Omental fat pad (tissue), 4 donors: ENCODE results near the gene GNPTAB. TPM values are rescaled to one million over a fixed set of nuclear protein-coding genes. Genes with fewer than 3 reads are reported as not detected.
"Not testable (repeated sequence)": the region's sequence is repeated elsewhere in the genome, so short reads cannot be mapped to it uniquely, and the experiment has no call there.

Source experiments
- ATAC-seq: fragments of 150-250 bp; one replicate; pipeline ENCODE4 v1.9.1; 2016; ENCODE audit warnings: mild to moderate bottlenecking, moderate library complexity; ENCODE audit not compliant: low FRiP score
- DNase-seq: peaks from one replicate; pipeline ENCODE4 v3.0.0-alpha.2; 2019; ENCODE audit warnings: low spot score
- total RNA-seq, 4 donors: library from RNA; depleted of rRNA; stranded (reverse); fragments of >200 nt; gene quantifications; one replicate each; pipeline ENCODE4 v1.1.0, GENCODE V29; 2016
- TF ChIP-seq, protein P1 (sequence below), 3 donors: fragments of 450-650 bp; IDR thresholded peaks; one replicate each; pipeline ENCODE4 v1.5.1; 2016 to 2017; ENCODE audit warnings: antibody characterized with exemption in 3 of 3, mild to moderate bottlenecking in 3 of 3, moderate library complexity in 2 of 3

Gene GNPTAB
- total RNA-seq, 4 donors from 2014 or later = 18.3 to 28.8 (median 24.8) TPM

DNA sequence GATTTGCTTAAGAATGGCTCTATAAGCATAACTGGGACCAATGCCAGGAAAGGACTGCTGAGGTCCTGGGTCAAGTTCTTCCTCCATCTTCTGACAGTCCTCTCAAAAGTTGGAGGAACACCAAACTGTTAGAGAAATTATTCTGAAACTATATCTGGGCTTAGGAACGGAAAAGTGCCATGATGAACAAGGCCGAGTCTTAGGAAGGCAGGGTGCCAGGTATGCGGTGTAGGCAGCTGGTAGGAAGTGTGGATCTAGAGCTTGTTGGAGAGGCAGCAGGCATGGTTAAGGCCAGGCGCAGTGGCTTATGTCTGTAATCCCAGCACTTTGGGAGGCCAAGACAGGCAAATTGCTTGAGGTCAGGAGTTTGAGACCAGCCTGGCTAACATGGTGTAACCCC is 7.7 kb downstream of the GNPTAB start:
- TF ChIP-seq, protein P1, sequence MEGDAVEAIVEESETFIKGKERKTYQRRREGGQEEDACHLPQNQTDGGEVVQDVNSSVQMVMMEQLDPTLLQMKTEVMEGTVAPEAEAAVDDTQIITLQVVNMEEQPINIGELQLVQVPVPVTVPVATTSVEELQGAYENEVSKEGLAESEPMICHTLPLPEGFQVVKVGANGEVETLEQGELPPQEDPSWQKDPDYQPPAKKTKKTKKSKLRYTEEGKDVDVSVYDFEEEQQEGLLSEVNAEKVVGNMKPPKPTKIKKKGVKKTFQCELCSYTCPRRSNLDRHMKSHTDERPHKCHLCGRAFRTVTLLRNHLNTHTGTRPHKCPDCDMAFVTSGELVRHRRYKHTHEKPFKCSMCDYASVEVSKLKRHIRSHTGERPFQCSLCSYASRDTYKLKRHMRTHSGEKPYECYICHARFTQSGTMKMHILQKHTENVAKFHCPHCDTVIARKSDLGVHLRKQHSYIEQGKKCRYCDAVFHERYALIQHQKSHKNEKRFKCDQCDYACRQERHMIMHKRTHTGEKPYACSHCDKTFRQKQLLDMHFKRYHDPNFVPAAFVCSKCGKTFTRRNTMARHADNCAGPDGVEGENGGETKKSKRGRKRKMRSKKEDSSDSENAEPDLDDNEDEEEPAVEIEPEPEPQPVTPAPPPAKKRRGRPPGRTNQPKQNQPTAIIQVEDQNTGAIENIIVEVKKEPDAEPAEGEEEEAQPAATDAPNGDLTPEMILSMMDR (IDR thresholded peaks at IDR 0.05) = no peak
- ATAC-seq (no peak), DNase-seq (no peak)

DNA sequence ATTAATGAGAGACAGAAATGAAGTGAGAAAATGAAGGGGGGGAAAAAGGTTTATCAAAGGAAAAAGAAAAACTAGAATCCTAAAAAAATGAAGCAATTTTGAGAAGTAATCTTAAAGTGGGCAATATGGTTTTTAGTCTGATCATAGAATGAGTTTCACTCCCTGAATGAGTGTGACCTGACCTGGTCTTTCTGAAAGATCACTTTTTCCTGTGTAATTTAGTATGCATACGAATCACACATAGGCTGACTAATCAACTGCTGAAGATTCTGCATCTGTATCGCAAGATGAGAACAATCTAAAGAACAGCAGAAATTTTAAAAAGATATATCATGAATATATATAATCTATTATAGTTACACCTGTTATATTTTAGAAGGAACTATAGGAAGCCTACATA is 11.3 kb downstream of the GNPTAB start:
- ATAC-seq (no peak), DNase-seq (no peak)
- TF ChIP-seq, protein P1 (IDR thresholded peaks at IDR 0.05) = no peak

DNA sequence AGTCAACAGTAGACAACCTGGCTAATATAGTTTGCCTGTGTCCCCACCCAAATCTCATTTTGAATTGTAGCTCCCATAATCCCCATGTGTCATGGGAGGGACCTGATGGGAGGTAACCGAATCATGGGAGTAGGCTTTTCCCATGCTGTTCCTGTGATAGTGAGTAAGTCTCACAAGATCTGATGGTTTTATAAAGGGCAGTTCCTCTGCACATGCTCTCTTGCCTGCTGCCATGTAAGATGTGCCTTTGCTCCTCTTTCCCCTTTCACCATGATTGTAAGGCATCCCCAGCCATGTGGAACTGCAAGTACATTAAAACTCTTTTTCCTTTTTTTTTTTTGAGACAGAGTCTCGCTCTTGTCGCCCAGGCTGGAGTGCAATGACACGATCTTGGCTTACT is 12.1 kb downstream of the GNPTAB start:
- ATAC-seq, DNase-seq: not testable (repeated sequence)

DNA sequence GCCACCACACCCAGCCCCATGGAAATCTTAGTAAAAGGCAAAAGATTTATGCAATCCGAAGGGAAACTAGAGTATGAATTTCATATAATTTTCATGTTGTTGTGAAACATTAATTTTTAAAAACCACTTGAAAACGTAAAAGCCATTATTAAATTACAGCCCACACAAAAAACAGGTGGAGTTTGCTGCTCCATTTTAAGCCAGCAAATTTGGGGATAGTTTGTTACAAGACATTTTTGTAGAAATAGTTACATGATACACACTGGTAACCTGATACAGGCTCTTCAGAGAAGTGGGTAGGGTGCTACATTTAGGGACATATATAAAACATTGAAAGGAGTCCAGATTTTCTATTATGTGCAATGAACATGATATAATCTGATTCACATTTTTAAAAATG is 17.6 kb downstream of the GNPTAB start:
- TF ChIP-seq, protein P1 (IDR thresholded peaks at IDR 0.05) = no peak
- no peak for DNase-seq
- ATAC-seq = no peak

DNA sequence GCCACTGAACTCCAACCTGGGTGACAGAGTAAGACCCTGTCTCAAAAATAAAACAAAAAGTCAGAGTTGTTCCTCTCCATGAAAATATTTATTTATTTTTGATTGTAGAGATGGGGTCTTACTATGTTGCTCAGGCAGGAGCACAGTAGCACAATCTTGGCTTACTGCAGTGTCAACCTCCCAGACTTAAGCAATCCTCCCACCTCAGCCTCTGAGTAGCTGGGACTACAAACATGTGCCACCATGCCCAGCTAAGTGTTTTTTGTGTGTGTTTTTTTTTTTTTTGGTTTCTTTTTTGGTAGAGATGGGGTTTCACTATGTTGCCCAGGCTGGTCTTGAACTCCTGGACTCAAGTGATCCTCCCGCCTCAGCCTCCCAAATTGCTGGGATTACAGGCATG is 18.0 kb downstream of the GNPTAB start:
- ATAC-seq = not testable (repeated sequence)

DNA sequence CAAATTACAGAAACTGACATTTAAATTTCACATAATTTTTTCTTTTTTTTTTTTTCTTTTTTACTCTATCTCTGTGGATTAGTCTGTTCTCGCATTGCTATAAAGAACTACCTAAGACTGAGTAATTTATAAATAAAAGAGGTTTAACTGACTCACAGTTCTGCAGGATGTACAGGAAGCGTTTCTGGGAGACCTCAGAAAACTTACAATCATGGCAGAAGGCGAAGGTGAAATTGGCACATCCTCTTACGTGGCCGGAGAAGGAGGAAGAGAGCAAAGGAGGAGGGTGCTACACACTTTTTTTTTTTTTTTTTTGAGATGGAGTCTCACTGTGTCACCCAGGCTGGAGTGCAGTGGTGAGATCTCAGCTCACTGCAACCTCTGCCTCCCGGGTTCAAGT is 19.4 kb downstream of the GNPTAB start:
- not testable (repeated sequence) for ATAC-seq, DNase-seq

More for the DNA sequence above, 18.0 kb downstream of the GNPTAB start:
- DNase-seq = not testable (repeated sequence)

DNA sequence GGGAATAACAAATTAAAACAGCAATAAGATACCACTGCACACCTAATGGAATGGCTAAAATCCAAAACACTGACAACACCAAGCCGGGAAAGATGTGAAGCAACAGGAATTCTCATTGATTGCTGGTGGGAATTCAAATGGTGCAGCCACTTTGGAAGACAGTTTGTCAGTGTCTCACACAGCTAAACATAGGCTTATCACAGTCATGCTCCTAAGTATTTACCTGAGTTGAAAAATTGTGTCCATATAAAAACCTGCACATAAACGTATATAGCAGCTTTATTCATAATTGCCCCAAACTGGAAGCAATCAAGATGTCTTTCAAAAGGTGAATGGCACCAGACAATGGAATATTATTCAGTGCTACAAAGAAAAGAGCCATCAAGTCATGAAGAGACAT is 21.6 kb downstream of the GNPTAB start:
- no peak for DNase-seq
- TF ChIP-seq, protein P1 (IDR thresholded peaks at IDR 0.05) = no peak
- ATAC-seq = no peak

DNA sequence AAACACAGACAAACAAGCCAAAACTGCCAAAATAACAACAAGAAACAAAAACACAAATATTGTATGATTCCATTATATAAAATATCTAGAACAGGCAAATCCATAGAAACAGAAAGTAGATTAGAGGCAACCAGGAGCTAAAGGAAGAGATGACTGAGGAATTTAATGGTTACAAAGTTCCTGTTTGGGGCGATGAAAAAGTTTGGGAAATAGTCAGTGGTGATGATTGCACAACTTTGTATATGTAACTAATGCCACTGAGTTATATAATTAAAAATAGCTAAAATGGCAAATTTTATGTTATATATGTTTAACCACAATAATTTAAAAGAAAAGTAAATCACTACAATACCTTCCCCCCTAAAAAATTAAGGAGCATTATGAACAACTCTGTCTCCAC is 24.5 kb downstream of the GNPTAB start:
- TF ChIP-seq, protein P1 (IDR thresholded peaks at IDR 0.05) = no peak
- ATAC-seq (no peak), DNase-seq (no peak)

DNA sequence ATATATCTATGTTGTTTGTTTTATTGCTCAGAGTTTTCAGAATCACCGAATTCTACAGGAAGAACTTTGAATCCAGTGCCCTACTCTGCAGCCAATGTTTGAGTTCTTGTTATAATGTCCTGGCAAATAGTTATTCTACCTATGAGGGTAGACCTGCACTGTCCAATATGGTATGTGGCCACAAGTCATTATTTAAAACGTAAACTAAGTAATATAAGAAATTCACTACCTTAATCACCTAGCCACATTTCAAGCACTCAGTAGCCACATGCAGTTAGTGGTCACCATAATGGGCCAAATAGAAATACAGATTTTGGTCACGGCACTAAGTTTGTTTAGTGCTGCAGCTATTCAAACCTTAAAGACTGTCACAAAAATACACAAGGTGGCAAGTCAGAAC is 26.4 kb downstream of the GNPTAB start:
- no peak for ATAC-seq

More for the DNA sequence above, 26.4 kb downstream of the GNPTAB start:
- no peak for DNase-seq
- TF ChIP-seq, protein P1 (IDR thresholded peaks at IDR 0.05) = no peak
